WTC11 (cell line): ENCODE measurements around the gene SLC38A1. TPM values are rescaled to one million over a fixed set of nuclear protein-coding genes. Genes with fewer than 3 reads are reported as not detected.

ENCODE experiments used
- ATF3 ChIP-seq: sonication (generic); formaldehyde crosslinking; conservative IDR thresholded peaks from 2 replicates; pipeline ENCODE4 v1.8.1; 2022; ENCODE audit warnings: mild to moderate bottlenecking, missing genetic modification reagents
- ATF6 ChIP-seq: sonication (generic); formaldehyde crosslinking; IDR thresholded peaks from 2 replicates; pipeline ENCODE4 v1.8.1; 2023; ENCODE audit warnings: mild to moderate bottlenecking, missing genetic modification reagents
- CREB1 ChIP-seq: sonication (generic); formaldehyde crosslinking; IDR thresholded peaks from 2 replicates; pipeline ENCODE4 v1.8.0; 2023; ENCODE audit warnings: mild to moderate bottlenecking, missing genetic modification reagents
- CREM ChIP-seq: sonication (generic); formaldehyde crosslinking; IDR thresholded peaks from 2 replicates; pipeline ENCODE4 v1.8.1; 2022; ENCODE audit warnings: mild to moderate bottlenecking, missing genetic modification reagents, moderate library complexity
- ELF4 ChIP-seq: sonication (generic); formaldehyde crosslinking; IDR thresholded peaks from 2 replicates; pipeline ENCODE4 v1.8.1; 2022; ENCODE audit warnings: low read depth, mild to moderate bottlenecking, moderate library complexity, missing genetic modification reagents
- FOXJ3 ChIP-seq: sonication (generic); formaldehyde crosslinking; IDR thresholded peaks from 2 replicates; pipeline ENCODE4 v1.9.0; 2021; ENCODE audit warnings: missing genetic modification reagents, mild to moderate bottlenecking, borderline replicate concordance
- FOXP1 ChIP-seq: sonication (generic); formaldehyde crosslinking; IDR thresholded peaks from 2 replicates; pipeline ENCODE4 v1.8.0; 2022; ENCODE audit warnings: missing genetic modification reagents, mild to moderate bottlenecking, moderate library complexity, borderline replicate concordance
- FOXP4 ChIP-seq: sonication (generic); formaldehyde crosslinking; IDR thresholded peaks from 2 replicates; pipeline ENCODE4 v1.8.0; 2022; ENCODE audit warnings: mild to moderate bottlenecking, missing genetic modification reagents
- HMGXB4 ChIP-seq: sonication (generic); formaldehyde crosslinking; IDR thresholded peaks from 2 replicates; pipeline ENCODE4 v1.8.1; 2023; ENCODE audit warnings: mild to moderate bottlenecking, moderate library complexity, missing genetic modification reagents
- KAT7 ChIP-seq: sonication (generic); formaldehyde crosslinking; IDR thresholded peaks from 2 replicates; pipeline ENCODE4 v1.8.1; 2023; ENCODE audit warnings: missing genetic modification reagents, mild to moderate bottlenecking, borderline replicate concordance
- NFE2L1 ChIP-seq: sonication (generic); formaldehyde crosslinking; IDR thresholded peaks from 2 replicates; pipeline ENCODE4 v1.8.1; 2023; ENCODE audit warnings: missing genetic modification reagents
- NFYB ChIP-seq: sonication (generic); formaldehyde crosslinking; conservative IDR thresholded peaks from 2 replicates; pipeline ENCODE4 v1.8.0; 2022; ENCODE audit warnings: low read depth, missing genetic modification reagents
- NR3C1 ChIP-seq: sonication (generic); formaldehyde crosslinking; conservative IDR thresholded peaks from 2 replicates; pipeline ENCODE4 v1.8.1; 2023; ENCODE audit warnings: low read depth, mild to moderate bottlenecking, missing genetic modification reagents
- PRDM15 ChIP-seq: sonication (generic); formaldehyde crosslinking; IDR thresholded peaks from 2 replicates; pipeline ENCODE4 v1.8.0; 2022; ENCODE audit warnings: missing genetic modification reagents
- PREB ChIP-seq: sonication (generic); formaldehyde crosslinking; IDR thresholded peaks from 2 replicates; pipeline ENCODE4 v1.8.1; 2022; ENCODE audit warnings: mild to moderate bottlenecking, missing genetic modification reagents, moderate library complexity, borderline replicate concordance
- PRRX2 ChIP-seq: fragments of 250-450 bp; sonication (Bioruptor Pico); IDR thresholded peaks from 2 replicates; pipeline ENCODE4 v1.8.0; 2021; ENCODE audit warnings: mild to moderate bottlenecking
- SOX15 ChIP-seq: fragments of 250-450 bp; sonication (Bioruptor Pico); IDR thresholded peaks from 2 replicates; pipeline ENCODE4 v1.9.0; 2021; ENCODE audit warnings: mild to moderate bottlenecking
- SP1 ChIP-seq: sonication (generic); formaldehyde crosslinking; conservative IDR thresholded peaks from 2 replicates; pipeline ENCODE4 v1.8.1; 2022; ENCODE audit warnings: missing genetic modification reagents
- TP53 ChIP-seq: sonication (generic); formaldehyde crosslinking; IDR thresholded peaks from 2 replicates; pipeline ENCODE4 v1.8.1; 2023; ENCODE audit warnings: mild to moderate bottlenecking, missing genetic modification reagents
- USF1 ChIP-seq: sonication (generic); formaldehyde crosslinking; IDR thresholded peaks from 2 replicates; pipeline ENCODE4 v1.8.0; 2022; ENCODE audit warnings: mild to moderate bottlenecking, missing genetic modification reagents
- ZNF219 ChIP-seq: sonication (generic); formaldehyde crosslinking; IDR thresholded peaks from 2 replicates; pipeline ENCODE4 v1.8.0; 2023; ENCODE audit warnings: missing genetic modification reagents, mild to moderate bottlenecking, borderline replicate concordance
- ZNF232 ChIP-seq: sonication (generic); formaldehyde crosslinking; IDR thresholded peaks from 2 replicates; pipeline ENCODE4 v1.8.0; 2022; ENCODE audit warnings: mild to moderate bottlenecking, missing genetic modification reagents
- ZNF317 ChIP-seq: sonication (generic); formaldehyde crosslinking; IDR thresholded peaks from 2 replicates; pipeline ENCODE4 v1.8.1; 2023; ENCODE audit warnings: low read depth, mild to moderate bottlenecking, moderate library complexity, missing genetic modification reagents, borderline replicate concordance
- ZNF416 ChIP-seq: fragments of 250-450 bp; sonication (Bioruptor Pico); IDR thresholded peaks from 2 replicates; pipeline ENCODE4 v1.9.0; 2021; ENCODE audit warnings: mild to moderate bottlenecking, inconsistent platforms
- total RNA-seq: library from RNA; stranded (reverse); gene quantifications from 3 replicates; pipeline ENCODE4 v1.2.3, GENCODE V29; 2021

The SLC38A1 gene
- total RNA-seq, 1 experiment from 2014 or later: 179 TPM

GRCh38 chr12:46268583-46269428 lies at the start of gene SLC38A1 (continued):
- TF ChIP-seq NFE2L1: peak; percentile 93
- no peak for TF ChIP-seq SOX15 (CRISPR knock-in tag)
- no peak for TF ChIP-seq ZNF416 (CRISPR knock-in tag)
- TF ChIP-seq ZNF232: peak; percentile 85
- peak; percentile 71 for TF ChIP-seq ATF3 (CRISPR knock-in tag)
- 0 out of 2 replicates have a peak, but pooled peaks have one; percentile 45 for TF ChIP-seq NR3C1 (CRISPR knock-in tag)
- no peak for TF ChIP-seq CREB1 (CRISPR knock-in tag)
- TF ChIP-seq NFYB (CRISPR knock-in tag): 0 out of 2 replicates have a peak, but pooled peaks have one; percentile 8
- TF ChIP-seq ATF6 (CRISPR knock-in tag): no peak
- no peak for TF ChIP-seq PREB (CRISPR knock-in tag)
- no peak for TF ChIP-seq ZNF317 (CRISPR knock-in tag)
- peak; percentile 61; the same call in 1 of the 2 replicates for TF ChIP-seq HMGXB4 (CRISPR knock-in tag)
- TF ChIP-seq PRDM15 (CRISPR knock-in tag): 0 out of 2 replicates have a peak, but pooled peaks have one; percentile 8
- TF ChIP-seq PRRX2 (CRISPR knock-in tag): no peak
- TF ChIP-seq USF1 (CRISPR knock-in tag): peak; percentile 90
- TF ChIP-seq ELF4 (CRISPR knock-in tag): peak; percentile 26; the same call in 1 of the 2 replicates
- TF ChIP-seq FOXP1 (CRISPR knock-in tag): peak; percentile 96
- TF ChIP-seq CREM (CRISPR knock-in tag): peak; percentile 27; the same call in 1 of the 2 replicates
- peak; percentile 87 for TF ChIP-seq FOXP4 (CRISPR knock-in tag)
- peak; percentile 16; the same call in 1 of the 2 replicates for TF ChIP-seq ZNF219 (CRISPR knock-in tag)
- TF ChIP-seq TP53 (CRISPR knock-in tag): peak; percentile 84; the same call in 1 of the 2 replicates
- TF ChIP-seq KAT7 (CRISPR knock-in tag): peak; percentile 87; the same call in 1 of the 2 replicates
- no peak for TF ChIP-seq FOXJ3
- TF ChIP-seq SP1 (CRISPR knock-in tag): peak; percentile 51
